MM.1S (cell line): ENCODE results near the gene NUDT22.
A peak's percentile ranks its signal among the peaks of the same experiment; 100 is the strongest.

Source experiments
- DNase-seq: peaks from one replicate; pipeline ENCODE4 v3.0.0-alpha.2; 2015
- H2AFZ ChIP-seq: fragments of 300-600 bp; sonication (generic); 2 replicates; pipeline ENCODE4 v1.6.0; 2016; ENCODE audit warnings: antibody characterized with exemption, low read length
- H3F3A ChIP-seq: fragments of 300-600 bp; sonication (generic); 2 replicates; pipeline ENCODE4 v1.6.1; 2016; ENCODE audit warnings: mild to moderate bottlenecking, antibody characterized with exemption, low read length, moderate library complexity, mixed read lengths; ENCODE audit not compliant: insufficient read depth
- H3K27ac ChIP-seq: fragments of 300-600 bp; sonication (generic); 2 replicates; pipeline ENCODE4 v1.5.1; 2016; ENCODE audit warnings: mild to moderate bottlenecking, low read length
- H3K27me3 ChIP-seq: fragments of 300-600 bp; sonication (generic); replicated peaks from 2 replicates; pipeline ENCODE4 v1.6.0; 2016; ENCODE audit warnings: low read length; ENCODE audit not compliant: insufficient read depth
- H3K36me3 ChIP-seq: fragments of 300-600 bp; sonication (generic); replicated peaks from 2 replicates; pipeline ENCODE4 v1.6.1; 2016; ENCODE audit warnings: mild to moderate bottlenecking, low read length, mixed read lengths; ENCODE audit not compliant: insufficient read depth
- H3K4me1 ChIP-seq: fragments of 300-600 bp; sonication (generic); 2 replicates; pipeline ENCODE4 v1.6.1; 2016; ENCODE audit warnings: low read length, mixed read lengths
- H3K4me2 ChIP-seq: fragments of 300-600 bp; sonication (generic); 2 replicates; pipeline ENCODE4 v1.6.0; 2016; ENCODE audit warnings: low read depth, low read length
- H3K4me3 ChIP-seq: fragments of 300-600 bp; sonication (generic); 2 replicates; pipeline ENCODE4 v1.5.1; 2016; ENCODE audit warnings: low read length, mixed read lengths
- H3K79me2 ChIP-seq: fragments of 300-600 bp; sonication (generic); 2 replicates; pipeline ENCODE4 v1.6.1; 2016; ENCODE audit warnings: mixed run types, low read length, mixed read lengths
- H3K9ac ChIP-seq: fragments of 300-600 bp; sonication (generic); 2 replicates; pipeline ENCODE4 v1.6.1; 2016; ENCODE audit warnings: low read length, mixed read lengths
- H3K9me2 ChIP-seq: fragments of 300-600 bp; sonication (generic); replicated peaks from 2 replicates; pipeline ENCODE4 v1.6.1; 2016; ENCODE audit warnings: mild to moderate bottlenecking, low read length, mixed read lengths; ENCODE audit not compliant: insufficient read depth
- H3K9me3 ChIP-seq: fragments of 300-600 bp; sonication (generic); replicated peaks from 2 replicates; pipeline ENCODE4 v1.6.1; 2016; ENCODE audit warnings: mild to moderate bottlenecking, low read length, mixed read lengths; ENCODE audit not compliant: insufficient read depth
- H4K20me1 ChIP-seq: fragments of 300-600 bp; sonication (generic); 2 replicates; pipeline ENCODE4 v1.6.1; 2016; ENCODE audit warnings: mild to moderate bottlenecking, low read length, moderate library complexity, mixed read lengths; ENCODE audit not compliant: insufficient read depth
- EZH2 ChIP-seq: fragments of 300-600 bp; sonication (generic); optimal IDR thresholded peaks from 2 replicates; pipeline ENCODE3; 2017; ENCODE audit warnings: low read depth, mild to moderate bottlenecking, antibody characterized with exemption, low read length, mixed read lengths
- EZH2phosphoT487 ChIP-seq: fragments of 300-600 bp; sonication (generic); IDR thresholded peaks from 2 replicates; pipeline ENCODE4 v1.6.1; 2018; ENCODE audit warnings: antibody characterized with exemption, low read length
- TF ChIP-seq, protein P1 (sequence below): fragments of 300-600 bp; sonication (generic); IDR thresholded peaks from 2 replicates; pipeline ENCODE4 v1.5.1; 2016; ENCODE audit warnings: antibody characterized with exemption, low read length, mixed read lengths

Gene NUDT22

GRCh38 chr11:64246871-64247728 is 21.0 kb downstream of the NUDT22 start, which contains the start of gene PPP1R14B:
PPP1R14B (minus strand) TSS chr11:64246943; CDS start chr11:64246673, 270 bp downstream.
- peaks cover 39% of the 10 kb centered on the region for H3K79me2 ChIP-seq
- TF ChIP-seq EZH2 (no peak), EZH2phosphoT487 (no peak)
- TF ChIP-seq, protein P1, sequence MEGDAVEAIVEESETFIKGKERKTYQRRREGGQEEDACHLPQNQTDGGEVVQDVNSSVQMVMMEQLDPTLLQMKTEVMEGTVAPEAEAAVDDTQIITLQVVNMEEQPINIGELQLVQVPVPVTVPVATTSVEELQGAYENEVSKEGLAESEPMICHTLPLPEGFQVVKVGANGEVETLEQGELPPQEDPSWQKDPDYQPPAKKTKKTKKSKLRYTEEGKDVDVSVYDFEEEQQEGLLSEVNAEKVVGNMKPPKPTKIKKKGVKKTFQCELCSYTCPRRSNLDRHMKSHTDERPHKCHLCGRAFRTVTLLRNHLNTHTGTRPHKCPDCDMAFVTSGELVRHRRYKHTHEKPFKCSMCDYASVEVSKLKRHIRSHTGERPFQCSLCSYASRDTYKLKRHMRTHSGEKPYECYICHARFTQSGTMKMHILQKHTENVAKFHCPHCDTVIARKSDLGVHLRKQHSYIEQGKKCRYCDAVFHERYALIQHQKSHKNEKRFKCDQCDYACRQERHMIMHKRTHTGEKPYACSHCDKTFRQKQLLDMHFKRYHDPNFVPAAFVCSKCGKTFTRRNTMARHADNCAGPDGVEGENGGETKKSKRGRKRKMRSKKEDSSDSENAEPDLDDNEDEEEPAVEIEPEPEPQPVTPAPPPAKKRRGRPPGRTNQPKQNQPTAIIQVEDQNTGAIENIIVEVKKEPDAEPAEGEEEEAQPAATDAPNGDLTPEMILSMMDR, result no peak

DNA sequence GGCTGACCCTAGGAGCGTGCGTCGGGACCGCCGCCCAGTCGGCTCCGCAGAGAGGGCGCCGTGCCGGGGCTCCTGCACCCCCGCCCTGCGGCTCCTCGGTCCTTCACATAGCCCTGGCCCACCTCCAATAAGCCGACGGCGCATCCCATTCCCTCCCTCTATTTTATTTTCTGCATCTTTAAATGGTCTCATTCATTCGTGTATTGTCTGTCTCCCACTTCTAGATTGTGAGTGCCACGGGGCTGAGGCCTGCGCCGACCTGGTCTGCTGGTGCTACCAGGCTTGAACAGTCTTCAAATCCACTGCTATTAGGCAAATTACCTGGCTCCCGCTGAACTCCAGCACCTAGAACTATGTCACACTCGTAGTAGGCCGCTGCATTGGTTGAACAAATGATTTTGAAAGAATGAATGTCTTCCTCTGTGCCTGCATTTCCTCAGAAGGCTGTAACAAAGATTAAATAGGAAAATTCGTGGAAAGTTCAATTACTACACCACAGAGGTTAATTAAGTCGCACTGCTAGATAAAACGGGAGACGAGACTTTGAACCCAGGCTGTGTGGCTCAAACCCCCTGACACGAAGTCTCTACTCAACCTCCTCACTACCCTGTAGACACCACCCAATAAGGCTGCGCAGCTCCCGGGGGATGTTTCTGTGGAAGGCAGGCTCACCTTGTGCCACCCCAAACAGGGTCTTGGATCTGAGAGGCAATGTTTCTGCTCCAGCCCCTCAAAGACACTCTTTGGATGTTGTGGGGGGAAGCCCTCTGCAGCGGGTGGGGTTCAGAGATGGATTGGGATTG is 21.9 kb downstream of the NUDT22 start:
- no peaks in the 10 kb centered on the region; the same call in 1 of the 2 replicates for H3K4me1 ChIP-seq
- H3K4me3 ChIP-seq, result peak overlapping the region; percentile 82
- H3K9ac ChIP-seq, result no peak overlapping the region
- H2AFZ ChIP-seq, result peak overlapping the region; percentile 90
- H3K9me3 ChIP-seq, result no peaks in the 10 kb centered on the region
- H3K27ac ChIP-seq, result no peak overlapping the region
- H4K20me1 ChIP-seq, result no peaks in the 10 kb centered on the region
- H3K27me3 ChIP-seq, result peaks cover 5% of the 10 kb centered on the region; the same call in 1 of the 2 replicates
- TF ChIP-seq, protein P1, result no peak
- TF ChIP-seq EZH2phosphoT487 (no peak), EZH2 (no peak)
- no peak for DNase-seq
- H3F3A ChIP-seq, result peaks cover 13% of the 10 kb centered on the region; the same call in 1 of the 2 replicates
- peaks cover 36% of the 10 kb centered on the region for H3K79me2 ChIP-seq
- H3K9me2 ChIP-seq, result no peaks in the 10 kb centered on the region
- H3K36me3 ChIP-seq, result no peaks in the 10 kb centered on the region
- peak overlapping the region; percentile 100 for H3K4me2 ChIP-seq

More at GRCh38 chr11:64246871-64247728, 21.0 kb downstream of the NUDT22 start, which contains the start of gene PPP1R14B:
- H3K4me2 ChIP-seq, result peak within 1 kb of the TSS; percentile 100
- H3K27ac ChIP-seq, result peak within 1 kb of the TSS; percentile 47
- H3K27me3 ChIP-seq, result peaks cover 5% of the 10 kb centered on the region; the same call in 1 of the 2 replicates
- no peaks in the 10 kb centered on the region for H4K20me1 ChIP-seq
- H3K9me2 ChIP-seq, result no peaks in the 10 kb centered on the region
- peak within 1 kb of the TSS; percentile 90 for H2AFZ ChIP-seq
- H3K9ac ChIP-seq, result peak within 1 kb of the TSS; percentile 86
- peak; percentile 83 for DNase-seq
- peaks cover 6% of the 10 kb centered on the region; the same call in 1 of the 2 replicates for H3K4me1 ChIP-seq
- H3F3A ChIP-seq, result peaks cover 13% of the 10 kb centered on the region; the same call in 1 of the 2 replicates
- H3K9me3 ChIP-seq, result no peaks in the 10 kb centered on the region
- H3K36me3 ChIP-seq, result no peaks in the 10 kb centered on the region
- H3K4me3 ChIP-seq, result peak within 1 kb of the TSS; percentile 99

DNA sequence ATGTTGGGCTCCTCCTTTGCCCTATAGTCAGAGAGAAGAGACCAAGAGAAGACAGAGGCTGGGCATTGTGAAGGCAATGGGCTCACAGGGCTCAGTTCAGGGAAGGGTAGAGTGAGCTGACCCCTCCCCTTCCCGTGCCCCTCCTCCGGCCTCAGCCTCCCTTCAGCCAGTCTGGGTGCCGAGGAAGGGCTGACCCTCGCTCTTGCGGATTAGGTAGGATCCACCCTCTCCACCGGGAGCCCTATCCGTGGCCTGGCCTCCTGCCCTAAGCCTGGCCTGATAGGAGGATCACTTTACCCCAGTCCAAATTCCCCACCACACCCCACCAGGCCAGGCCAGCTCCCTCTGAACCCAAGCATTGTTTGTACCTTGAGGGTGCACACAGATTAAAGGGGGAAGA is 22.5 kb downstream of the NUDT22 start:
- TF ChIP-seq, protein P1, result no peak
- no peaks in the 10 kb centered on the region for H3K9me2 ChIP-seq
- H3K9ac ChIP-seq, result no peak overlapping the region
- H2AFZ ChIP-seq, result no peak overlapping the region
- no peaks in the 10 kb centered on the region for H3K36me3 ChIP-seq
- H3K27ac ChIP-seq, result no peak overlapping the region
- no peak overlapping the region for H3K4me2 ChIP-seq
- H3K4me3 ChIP-seq, result no peak overlapping the region
- no peaks in the 10 kb centered on the region for H4K20me1 ChIP-seq
- H3F3A ChIP-seq, result peaks cover 8% of the 10 kb centered on the region; the same call in 1 of the 2 replicates
- no peak for DNase-seq
- no peaks in the 10 kb centered on the region for H3K9me3 ChIP-seq
- H3K79me2 ChIP-seq, result peaks cover 36% of the 10 kb centered on the region
- no peaks in the 10 kb centered on the region; the same call in 1 of the 2 replicates for H3K4me1 ChIP-seq
- H3K27me3 ChIP-seq, result peaks cover 5% of the 10 kb centered on the region; the same call in 1 of the 2 replicates
